HG03442 (cell line): ENCODE results near the gene COL6A3.

Experiments used
- ATAC-seq: cut with Tn5 transposase; IDR thresholded peaks from one replicate; pipeline ENCODE4 v1.9.1; 2021; ENCODE audit warnings: mild to moderate bottlenecking, moderate library complexity; ENCODE audit not compliant: unreplicated experiment

The COL6A3 gene

DNA sequence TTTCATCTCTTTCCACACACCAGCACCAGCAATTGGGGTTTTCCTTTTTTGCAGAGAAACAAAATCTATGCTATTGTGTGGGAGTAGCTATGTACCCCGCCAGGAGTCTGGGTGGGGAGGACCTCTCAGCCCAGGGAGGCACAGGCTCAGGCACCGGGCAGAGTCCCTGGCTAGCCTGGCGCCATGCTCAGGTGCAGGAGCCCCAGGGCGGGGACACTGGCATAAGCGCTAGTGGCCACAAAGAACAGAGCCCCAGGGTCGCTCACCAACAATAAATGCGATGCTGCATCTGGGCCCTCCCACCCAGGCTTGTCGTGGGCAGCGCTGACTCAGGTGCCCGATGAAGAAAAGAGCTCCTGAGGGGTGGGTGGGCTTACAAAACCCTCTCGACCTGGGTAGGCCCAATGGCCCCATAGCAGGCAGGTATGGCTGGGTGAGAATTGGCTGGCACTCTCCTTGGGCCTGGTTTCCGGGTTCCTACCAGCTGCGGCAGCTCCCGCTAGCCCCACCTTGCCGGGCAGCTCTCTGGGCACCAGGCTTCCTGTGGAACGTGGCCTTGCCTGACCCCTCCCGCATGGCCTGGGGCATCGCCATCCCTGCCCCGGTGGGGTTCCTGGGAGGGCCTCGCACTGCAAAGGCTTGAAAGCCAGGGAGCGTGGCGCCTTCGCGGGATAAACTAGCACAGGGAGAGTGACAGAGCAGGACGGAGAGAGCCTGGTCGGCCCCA is 31.8 kb upstream of the COL6A3 start:
- ATAC-seq = no peak

DNA sequence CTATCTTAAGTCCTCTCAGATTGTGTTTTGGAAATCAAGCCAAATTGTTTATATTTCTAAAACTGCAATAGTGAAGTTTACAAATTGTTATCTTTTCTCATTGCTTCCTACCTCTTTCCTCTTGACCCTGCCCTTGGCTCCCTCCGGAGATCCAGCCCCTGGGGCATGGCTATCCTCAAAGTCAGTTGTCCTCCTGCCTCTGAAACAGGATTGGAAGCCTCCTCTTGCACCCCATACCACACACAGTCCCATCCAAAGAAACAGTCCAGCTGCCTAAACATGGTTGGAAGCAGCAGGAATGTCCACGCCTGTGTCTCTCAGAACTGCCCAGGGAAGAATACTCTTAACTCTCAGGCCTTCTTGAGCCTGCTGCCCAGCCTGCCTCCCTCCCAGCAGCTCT is 30.1 kb upstream of the COL6A3 start:
- no peak for ATAC-seq

DNA sequence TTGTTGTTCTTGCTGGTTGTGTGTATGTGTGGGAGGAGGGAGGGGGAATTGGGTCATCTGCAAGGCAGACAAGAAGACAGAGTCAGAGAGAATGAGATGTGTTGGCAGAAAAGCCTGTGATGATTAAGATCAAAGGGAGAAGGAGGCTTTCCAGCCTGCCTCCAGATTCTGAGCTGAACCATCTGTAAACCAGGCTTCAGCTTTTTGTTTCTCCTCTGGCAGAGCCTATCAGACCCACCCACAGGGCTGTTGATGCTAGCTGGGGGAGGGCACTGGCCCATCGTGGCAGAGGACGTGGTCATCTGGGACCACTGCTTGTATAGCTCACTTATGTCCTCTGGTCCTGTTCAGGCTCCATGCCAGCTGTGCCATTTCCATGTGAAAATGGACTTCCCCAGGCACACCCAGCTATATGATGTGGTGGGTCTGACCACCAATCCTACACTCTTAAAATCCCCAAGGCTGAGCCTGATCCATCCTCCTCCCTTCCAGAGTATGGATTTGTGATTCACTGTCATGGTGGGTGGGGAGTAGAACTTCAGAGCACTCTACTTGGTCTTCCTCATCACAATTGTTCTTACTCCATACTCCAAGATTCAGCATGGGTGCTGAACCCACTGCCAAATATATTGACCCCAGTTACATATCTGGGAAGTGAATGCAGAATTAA is 27.8 kb upstream of the COL6A3 start:
- no peak for ATAC-seq

DNA sequence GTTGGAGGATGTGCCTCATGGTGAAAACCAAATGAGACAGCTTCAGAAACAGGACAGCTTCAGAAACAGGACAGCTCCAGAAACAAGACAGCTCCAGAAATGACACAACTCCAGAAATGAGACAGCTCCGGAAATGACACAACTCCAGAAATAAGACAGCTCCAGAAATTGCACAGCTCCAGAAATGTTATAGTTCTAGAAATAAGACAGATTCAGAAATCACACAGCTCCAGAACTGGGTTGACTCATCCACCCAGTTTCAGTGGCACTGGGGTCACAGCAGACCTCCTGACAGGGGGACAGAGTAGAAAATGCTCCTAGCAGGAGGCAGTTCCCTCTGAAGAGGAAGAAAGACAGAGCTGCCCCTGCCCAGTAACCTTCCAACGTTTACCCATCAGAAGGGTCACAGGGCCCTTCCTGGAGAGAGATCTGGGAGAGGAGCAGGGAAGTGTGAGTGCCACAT is 26.9 kb upstream of the COL6A3 start:
- ATAC-seq = no peak

DNA sequence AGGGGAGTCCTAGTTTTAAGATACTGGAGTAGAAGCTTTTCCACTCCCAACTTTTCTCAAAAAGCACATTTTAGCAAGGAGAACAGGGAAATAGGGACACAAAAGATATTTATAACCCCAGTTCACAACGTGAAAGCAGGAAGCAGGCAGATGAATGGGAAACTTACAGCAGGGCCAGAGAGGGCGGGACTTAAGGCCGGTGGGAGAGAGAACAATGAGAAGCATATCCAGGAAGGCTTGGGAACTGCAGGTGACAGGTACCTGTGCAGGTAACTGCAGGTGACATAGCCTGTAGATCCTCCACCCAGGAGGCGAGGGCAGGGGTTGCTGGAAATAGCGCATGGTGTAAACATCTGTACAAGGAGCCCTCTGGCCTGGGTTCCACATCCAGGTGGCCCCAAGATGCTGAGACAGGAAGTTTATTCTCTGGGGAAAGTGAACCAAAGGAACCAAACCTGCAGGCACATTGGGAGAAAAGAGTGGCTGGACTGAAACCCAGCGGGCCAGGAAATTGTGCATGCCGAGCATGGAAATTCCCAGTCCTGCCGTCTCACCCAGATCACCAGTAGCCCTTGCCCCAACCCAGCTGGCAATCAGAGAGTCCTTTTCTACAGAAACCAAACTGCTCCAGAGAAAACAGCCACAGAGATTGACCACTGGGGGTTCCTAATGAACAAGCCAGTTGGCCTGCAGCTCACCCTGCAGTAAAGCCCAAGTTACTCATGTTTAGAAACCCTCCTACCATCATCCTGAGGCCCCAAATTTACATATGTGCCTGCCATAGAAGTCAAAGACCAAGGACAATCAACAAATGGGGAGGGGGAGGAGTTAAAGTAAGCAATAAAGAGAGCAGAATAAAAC is 24.3 kb upstream of the COL6A3 start:
- ATAC-seq = no peak

DNA sequence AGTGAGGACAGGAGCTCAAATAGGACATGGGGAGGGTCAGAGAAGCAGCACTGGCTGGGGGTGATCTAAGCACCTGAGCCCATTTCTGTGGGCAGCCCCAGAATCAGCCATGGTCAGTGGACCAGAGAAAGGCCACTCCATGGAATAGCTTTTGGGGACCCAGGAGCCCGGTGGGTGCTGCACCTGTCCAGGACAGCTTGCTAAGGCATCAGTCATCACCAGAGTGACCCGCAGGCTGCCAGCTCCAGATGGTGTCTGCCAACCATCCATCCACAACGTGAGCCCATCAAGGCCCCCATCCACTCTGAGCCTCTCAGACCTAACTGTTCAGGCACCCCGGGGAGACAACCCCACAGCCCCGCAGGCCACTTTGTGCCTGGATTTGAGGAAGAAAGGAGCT is 23.6 kb upstream of the COL6A3 start:
- ATAC-seq = no peak

DNA sequence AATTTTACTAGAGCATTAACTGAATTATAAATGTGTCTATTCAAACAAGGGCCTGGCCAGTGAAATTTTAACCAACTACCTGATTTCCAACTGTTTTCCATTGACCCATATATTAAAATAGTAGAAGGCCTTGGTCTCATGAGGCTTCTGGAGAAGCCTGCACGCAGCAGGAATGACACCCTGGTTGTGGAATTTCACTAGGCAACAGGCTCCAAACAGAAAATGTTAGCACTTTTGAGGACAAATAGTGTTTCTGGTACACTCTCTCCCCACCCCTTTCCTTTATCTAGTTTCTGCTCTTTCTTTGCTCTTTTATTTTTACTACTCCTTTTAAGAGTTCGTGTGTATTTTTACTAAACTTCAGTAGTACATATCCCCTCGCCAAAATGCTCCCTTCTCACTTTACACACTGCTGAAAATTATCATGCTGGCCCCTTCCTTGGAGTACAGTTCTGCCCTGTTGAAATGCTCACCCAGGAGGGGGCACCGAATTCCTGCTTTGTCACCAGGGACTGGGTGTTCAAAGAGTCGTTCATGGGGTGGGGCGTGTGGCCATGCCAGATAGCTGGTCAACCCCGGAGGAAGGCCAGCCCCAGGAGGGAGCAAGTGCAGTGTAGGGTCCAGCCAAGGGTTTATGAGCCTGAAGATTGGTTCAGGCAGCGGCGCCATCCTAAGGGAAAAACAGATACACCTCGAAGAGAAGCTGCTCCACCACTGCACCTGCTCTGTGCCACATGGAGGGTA is 22.1 kb upstream of the COL6A3 start:
- ATAC-seq = no peak

DNA sequence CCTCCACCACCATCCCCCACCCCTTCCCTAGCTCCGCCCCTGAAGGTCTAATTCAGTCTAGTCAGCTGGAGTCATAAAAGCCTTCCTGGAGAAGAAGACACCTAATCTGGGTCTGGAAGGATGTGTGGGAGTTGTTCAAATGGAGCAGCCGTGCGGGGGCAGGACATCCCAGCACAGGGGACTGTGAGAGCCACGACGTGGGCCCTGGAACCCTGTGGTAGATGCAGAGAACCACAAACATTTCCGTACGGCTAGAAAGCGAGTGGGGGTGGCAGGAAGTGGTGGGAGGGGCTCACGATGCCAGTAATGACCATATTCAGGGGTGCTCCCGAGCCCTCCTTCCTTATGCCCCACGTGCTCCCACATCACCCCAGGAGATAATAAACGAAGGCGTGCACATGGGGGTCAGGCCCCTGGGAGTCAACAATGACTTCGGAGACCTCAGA is 20.9 kb upstream of the COL6A3 start:
- peak; percentile 41 for ATAC-seq

DNA sequence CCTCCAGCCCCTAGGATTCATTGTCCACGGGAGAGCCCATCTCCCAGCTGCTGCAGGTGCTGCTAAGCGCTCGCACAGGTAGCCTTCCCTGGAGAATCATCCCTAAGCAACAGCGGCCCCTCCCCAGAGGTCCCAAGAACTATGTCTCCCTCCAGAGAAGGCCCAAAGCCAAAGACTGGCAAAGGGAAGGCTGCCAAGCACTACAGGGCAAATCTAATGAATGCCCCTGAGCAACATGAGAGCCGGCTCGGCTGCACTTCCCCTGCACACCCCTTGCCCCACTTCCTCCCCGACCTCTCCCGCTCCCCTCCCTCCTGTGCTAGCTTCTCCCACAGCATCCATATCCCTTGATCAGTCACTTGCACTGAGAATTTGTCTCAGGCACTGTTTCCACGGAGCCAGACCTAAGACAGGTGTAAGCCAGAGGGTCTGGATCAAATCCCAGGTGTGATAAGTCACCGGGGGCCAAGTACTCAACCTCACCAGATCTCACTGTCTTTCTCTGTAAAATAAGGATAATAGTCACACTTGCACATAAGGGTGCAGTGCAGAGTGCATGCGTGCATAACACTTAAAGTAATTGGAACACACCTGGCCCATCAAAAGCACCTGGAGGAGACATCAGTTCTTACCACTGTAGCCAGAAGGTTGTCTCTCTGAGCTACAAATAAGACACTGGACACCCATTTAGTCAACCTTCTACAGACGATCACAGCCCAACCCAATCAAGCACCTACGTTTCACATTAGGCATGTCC is 20.1 kb upstream of the COL6A3 start:
- ATAC-seq = no peak

DNA sequence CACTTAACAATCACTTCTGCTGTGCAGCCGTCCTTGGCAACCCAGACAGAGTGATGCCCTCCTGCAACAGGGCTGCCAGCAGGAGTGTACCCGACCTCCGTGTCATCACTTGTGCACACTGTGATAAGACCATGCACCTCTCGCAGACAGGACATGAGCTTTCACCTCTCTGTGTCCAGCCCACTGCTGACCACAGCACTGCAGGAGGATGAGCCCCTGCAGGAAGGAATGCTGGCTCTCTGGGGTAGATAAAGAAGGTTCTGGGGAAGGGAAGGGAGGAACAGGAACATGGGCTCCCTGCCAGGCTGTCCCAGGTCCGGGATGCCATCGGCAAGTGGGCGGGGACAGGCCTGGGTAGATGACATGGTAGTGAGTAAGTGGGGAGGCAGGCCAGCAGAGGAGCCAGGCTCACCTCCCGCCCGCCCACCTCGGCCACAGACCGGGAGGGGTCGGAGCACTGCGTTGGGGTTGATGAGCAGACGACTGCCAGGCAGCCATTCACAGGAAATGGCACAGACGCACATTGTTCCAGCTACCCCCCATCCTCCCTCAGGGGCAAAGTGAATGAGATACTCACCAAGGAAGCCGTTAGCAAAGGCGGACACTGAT is 18.6 kb upstream of the COL6A3 start:
- ATAC-seq = no peak

DNA sequence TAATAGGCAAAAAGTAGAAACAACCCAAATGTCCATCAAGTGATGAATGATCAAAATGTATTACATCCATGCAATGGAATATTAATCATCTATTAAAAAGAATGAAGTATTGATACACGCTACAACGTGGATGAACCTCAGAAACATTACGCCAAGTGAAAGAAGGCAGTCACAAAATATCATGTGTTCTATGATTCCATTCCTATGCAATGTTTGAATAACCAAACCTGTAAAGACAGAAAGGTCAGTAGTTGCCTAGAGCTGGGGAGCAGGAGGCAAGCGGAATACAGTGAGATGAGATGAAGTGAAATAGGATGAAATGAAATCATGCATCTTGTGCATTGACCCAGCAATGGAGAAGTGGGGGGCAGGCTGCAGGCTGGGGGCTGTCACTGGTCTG is 17.9 kb upstream of the COL6A3 start:
- no peak for ATAC-seq

DNA sequence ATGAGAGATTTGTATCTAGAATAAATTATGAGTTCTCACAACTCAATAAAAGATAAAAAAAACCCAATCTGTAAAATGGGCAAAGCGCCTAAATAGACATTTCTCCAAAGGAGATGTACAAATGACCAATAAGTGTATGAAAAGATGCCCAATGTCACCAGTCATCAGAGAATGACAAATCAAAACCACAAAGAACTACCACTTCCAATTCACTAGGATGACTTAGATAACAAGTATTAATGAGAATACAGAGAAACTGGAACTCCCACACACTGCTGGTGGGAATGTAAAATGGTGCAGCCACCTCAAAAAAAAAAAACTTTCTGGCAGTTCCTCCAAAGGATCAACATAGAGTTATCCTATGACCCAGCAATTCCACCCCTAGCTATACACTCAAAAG is 17.4 kb upstream of the COL6A3 start:
- ATAC-seq = no peak

DNA sequence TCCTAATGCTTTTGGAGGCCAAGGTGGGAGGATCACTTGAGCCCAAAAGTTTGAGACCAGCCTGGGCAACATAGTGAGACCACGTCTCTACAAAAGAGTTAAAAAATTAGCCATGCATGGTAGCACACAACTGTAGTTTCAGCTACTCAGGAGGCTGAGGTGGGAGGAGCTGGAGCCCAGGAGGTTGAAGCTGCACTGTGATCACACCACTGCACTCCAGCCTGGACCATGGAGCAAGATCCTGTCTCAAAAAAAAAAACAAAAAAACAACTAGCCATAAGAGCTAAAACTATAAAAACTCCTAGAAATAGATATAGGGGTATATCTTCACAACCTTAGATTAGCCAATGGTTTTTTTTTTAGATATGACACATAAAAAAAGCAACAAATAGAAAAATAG is 16.9 kb upstream of the COL6A3 start:
- no peak for ATAC-seq

DNA sequence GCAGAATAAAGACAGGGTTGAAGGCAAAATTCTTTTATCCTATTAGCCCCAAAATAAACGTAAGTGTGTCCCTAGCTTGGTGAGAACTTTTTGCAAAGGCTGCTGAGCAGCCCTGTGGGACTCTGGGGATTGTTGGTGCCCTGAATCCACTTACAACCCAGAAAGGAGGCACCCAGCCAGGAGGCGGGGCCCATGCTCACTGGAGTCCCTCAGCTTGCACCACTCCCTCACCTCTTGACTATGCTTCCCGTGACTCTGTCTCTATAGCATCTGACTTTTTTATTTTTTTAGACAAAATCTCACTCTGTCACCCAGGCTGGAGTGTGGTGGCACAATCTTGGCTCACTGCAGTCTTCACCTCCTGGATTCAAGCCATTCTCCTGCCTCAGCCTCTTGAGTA is 15.8 kb upstream of the COL6A3 start:
- ATAC-seq = no peak

DNA sequence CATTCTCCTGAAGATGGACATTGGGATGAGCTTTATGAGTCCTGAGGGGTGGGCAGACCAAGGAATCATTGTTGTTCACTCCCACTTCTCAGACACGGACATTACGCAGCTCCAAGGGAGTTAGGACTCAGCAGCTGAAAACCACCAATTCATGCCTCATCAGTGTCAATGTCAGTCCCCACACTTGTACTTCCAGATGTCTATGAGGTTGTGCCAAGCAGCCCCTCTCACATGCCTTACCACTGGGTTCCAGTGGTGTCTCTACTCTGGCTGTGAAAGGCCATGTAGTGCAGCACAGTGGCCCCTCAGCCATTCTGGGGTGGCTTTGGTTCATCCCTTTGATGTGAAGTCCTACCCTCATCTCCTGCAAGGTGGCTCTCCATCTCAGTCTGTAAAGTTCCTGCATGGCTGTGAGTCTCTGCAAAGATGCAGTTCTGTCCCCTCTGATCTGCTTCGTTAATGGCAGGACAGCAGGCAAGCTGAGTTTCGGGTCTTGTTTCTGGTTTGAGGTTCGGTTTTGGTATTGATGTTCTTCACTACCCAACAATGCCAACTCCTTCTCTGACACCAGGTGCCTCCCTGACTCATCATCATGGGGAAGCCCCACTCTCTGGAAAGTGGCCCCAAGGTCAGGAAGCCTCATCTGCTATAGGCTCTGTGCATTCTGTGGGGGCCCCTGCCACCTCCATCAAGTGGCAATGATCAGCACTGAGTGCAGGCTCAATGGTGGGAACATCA is 14.0 kb upstream of the COL6A3 start:
- no peak for ATAC-seq

DNA sequence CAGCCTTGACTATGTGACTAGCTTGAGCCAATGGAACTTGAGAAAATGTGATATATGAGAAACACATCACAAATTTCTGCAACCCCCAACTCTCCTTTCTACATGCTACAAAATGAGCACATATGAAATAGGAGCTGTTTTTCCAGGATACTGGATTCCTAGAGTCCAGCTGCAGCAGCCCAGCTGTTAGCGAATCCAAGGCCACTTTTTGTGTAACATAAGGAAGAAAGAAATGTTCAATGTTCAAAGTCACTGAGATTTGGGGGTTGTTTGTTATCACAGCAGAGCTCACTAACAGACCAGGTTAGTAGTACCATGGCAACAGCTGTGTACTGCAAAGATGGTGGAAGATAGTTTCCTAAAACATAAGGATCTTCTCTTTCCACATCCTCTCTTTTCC is 12.6 kb upstream of the COL6A3 start:
- ATAC-seq = no peak

DNA sequence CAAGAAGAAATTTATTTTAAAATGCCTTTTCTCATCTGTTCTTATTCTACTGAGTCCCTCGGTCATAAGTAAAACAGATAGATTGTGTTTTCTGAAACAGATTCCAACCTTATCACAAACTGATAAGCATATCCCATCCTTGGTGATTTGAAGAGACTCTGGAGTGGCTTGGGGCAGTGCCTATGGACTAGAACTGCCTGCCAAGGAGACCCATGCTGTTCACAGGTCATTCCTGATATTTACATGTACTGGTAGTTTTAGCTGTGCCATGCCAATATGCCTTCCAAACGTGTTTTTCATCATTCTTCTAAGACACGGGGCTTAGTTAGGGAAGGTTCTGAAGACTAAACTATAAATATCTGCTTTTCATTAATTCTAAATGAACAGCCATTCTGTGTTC is 11.4 kb upstream of the COL6A3 start:
- ATAC-seq = no peak

DNA sequence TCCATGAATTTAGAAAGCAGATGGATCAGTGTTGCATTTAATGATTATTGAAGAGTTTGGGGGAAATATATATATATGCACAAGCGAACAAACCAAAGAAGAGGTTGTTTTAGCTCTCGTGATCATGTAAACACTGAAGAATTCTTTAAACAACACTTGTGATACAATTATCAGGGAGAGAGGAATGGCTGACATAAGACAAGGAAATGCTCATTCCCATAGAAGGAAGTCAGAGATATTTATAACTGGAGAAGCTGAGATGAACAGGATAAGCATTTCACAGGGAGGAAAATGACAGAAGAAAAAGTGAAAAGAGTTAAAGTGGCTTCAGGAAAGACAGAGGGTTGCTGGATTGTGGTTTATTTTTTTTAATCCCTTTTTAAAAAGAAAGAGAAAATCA is 10.6 kb upstream of the COL6A3 start:
- ATAC-seq = no peak

DNA sequence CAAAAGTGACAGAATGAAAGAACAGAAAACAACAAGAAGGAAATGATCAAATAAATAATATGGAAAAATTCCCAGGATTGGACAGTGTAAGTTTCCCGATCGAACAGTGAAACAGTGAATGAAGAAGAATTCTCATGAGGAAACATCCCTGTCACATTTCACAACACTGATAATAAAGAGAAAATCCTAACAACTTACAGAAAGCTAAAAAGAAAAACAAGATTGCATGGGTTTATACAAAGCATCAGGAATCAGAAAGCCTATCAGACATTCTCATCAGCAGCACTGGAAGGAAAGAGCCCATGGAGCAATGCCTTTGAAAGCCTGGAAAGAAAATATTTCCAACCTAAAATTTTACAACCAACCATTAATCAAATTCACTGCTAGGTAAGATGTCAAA is 9.9 kb upstream of the COL6A3 start:
- no peak for ATAC-seq
